ENCODE data around the gene SERP2.

The SERP2 gene

GRCh38 chr13:44359983-44360375, 13.6 kb upstream of the SERP2 start:
- DNase-seq: no peak

GRCh38 chr13:44362394-44363040, 11.1 kb upstream of the SERP2 start:
- DNase-seq: no peak

GRCh38 chr13:44363631-44364344, 9.8 kb upstream of the SERP2 start:
- no peak for DNase-seq

GRCh38 chr13:44364345-44365000, 9.2 kb upstream of the SERP2 start:
- DNase-seq: no peak

GRCh38 chr13:44365008-44365407, 8.6 kb upstream of the SERP2 start:
- no peak for DNase-seq

GRCh38 chr13:44365899-44366298, 7.7 kb upstream of the SERP2 start:
- DNase-seq: no peak

GRCh38 chr13:44368062-44368591, 5.5 kb upstream of the SERP2 start:
- no peak for DNase-seq

- DNase-seq: no peak
Observed at GRCh38 chr13:44368599-44369368, 4.8 kb upstream of the SERP2 start.

- no peak for DNase-seq
Observed at GRCh38 chr13:44371421-44371820, 2.2 kb upstream of the SERP2 start.

- no peak for DNase-seq
Observed at GRCh38 chr13:44373247-44373600, 400 bp upstream of the SERP2 start.

GRCh38 chr13:44374348-44374712, 706 bp downstream of the SERP2 start:
- no peak for DNase-seq

- DNase-seq: no peak
Observed at GRCh38 chr13:44378277-44378676, 4.7 kb downstream of the SERP2 start.

- DNase-seq: no peak
Observed at GRCh38 chr13:44379885-44380284, 6.3 kb downstream of the SERP2 start.

GRCh38 chr13:44380404-44381165, 7.0 kb downstream of the SERP2 start:
- DNase-seq: no peak

GRCh38 chr13:44382635-44383145, 9.1 kb downstream of the SERP2 start:
- DNase-seq: no peak

- no peak for DNase-seq
Observed at GRCh38 chr13:44383945-44384344, 10.3 kb downstream of the SERP2 start.

GRCh38 chr13:44384778-44385177, 11.2 kb downstream of the SERP2 start:
- no peak for DNase-seq

- DNase-seq: no peak
Observed at GRCh38 chr13:44385401-44385800, 11.8 kb downstream of the SERP2 start.

- DNase-seq: no peak
Observed at GRCh38 chr13:44385847-44386246, 12.2 kb downstream of the SERP2 start.

- DNase-seq: no peak
Observed at GRCh38 chr13:44386913-44387556, 13.4 kb downstream of the SERP2 start.

GRCh38 chr13:44388427-44389059, 14.9 kb downstream of the SERP2 start:
- no peak for DNase-seq
